Pancreas (tissue), 10 donors: Measurements from ENCODE around the gene CSF1R. TPM values are rescaled to one million over a fixed set of nuclear protein-coding genes. Genes with fewer than 3 reads are reported as not detected.

Source experiments
- ATAC-seq, 4 donors: fragments of 200-7000 bp; cut with Tn5 transposase; one replicate each; pipeline versions ENCODE4 v1.8.0 to v1.9.1; 2020; ENCODE audit warnings: mild to moderate bottlenecking in 4 of 4, moderate library complexity in 4 of 4
- DNase-seq, 6 donors: peaks; one replicate each; pipeline ENCODE4 v3.0.0-alpha.2; 2020
- FAIRE-seq: peaks from 2 replicates; lab custom pipeline; 2012; peaks lifted over from hg19 to GRCh38; lab: Jason Lieb, UNC
- H3K27ac ChIP-seq, 4 donors: fragments of 200-600 bp; sonication (generic); 1 replicate in 3 of 4; 2 replicates in 1 of 4; pipeline versions ENCODE4 v1.5.0 to v1.8.0; 2020
- H3K27me3 ChIP-seq, 4 donors: fragments of 200-600 bp; one replicate each; pipeline ENCODE4 v1.8.0; 2021
- H3K36me3 ChIP-seq, 3 donors: fragments of 200-600 bp; sonication (generic) in 1 of 3; one replicate each; pipeline versions ENCODE4 v1.5.0 to v1.8.0; 2020 to 2021
- H3K4me1 ChIP-seq, 3 donors: fragments of 200-600 bp; one replicate each; pipeline ENCODE4 v1.8.0; 2021
- H3K4me3 ChIP-seq, 4 donors: fragments of 200-600 bp; sonication (generic) in 2 of 4; one replicate each; pipeline versions ENCODE4 v1.5.0 to v1.8.0; 2020 to 2021
- H3K9me3 ChIP-seq, 4 donors: fragments of 200-600 bp; one replicate each; pipeline ENCODE4 v1.8.0; 2021
- WGBS, 2 donors: extraction: QIAGEN DNeasy Blood & Tissue Kit; methylation state at CpG; one replicate each; pipeline ENCODE4 v1.1.7; 2013; 5-methylcytosine and 5-hydroxymethylcytosine counted together
- intact Hi-C, 3 donors: fragments of 100-400 bp; cut with DNase I; formaldehyde crosslinking; loops; one replicate each; pipeline versions ENCODE4 v1.11.1 to v1.14.2; 2022
- polyA plus RNA-seq, 2 donors: library from polyadenylated mRNA; stranded (reverse); fragments of 200-250 nt; gene quantifications; one replicate each; pipeline ENCODE4 v1.2.3, GENCODE V29; 2013
- total RNA-seq, 6 donors: library from RNA; stranded (reverse); fragmentation: NEBNext Ultra II Directional in 4 of 6; extraction: Animal tissue kit (Norgen Biotek cat#: 25700) in 4 of 6; gene quantifications; one replicate each; pipeline versions ENCODE4 v1.2.1 to v1.2.4, GENCODE V29; 2021 to 2023
- TF ChIP-seq, protein P1 (sequence below), 4 donors: fragments of 200-600 bp; sonication (generic) in 3 of 4; IDR thresholded peaks; one replicate each; pipeline versions ENCODE4 v1.5.0 to v1.8.0; 2021; ENCODE audit warnings: antibody characterized with exemption in 4 of 4
- donor health status: healthy with polysubstance abuse.
- donor health status: DM: no; HTN: no; CAD: no; lungs with moderate emphysema.
- donor health status: DM: no; HTN: no; CAD: no.
- donor health status: control.
- donor health status: control.
- donor health status: Bipolar disorder and iron deficiency.
- donor health status: DM: yes; HTN: yes; CAD: no.
- donor health status: DM: no; HTN: no; CAD: no.
- donor health status: DM: no; HTN: no; CAD: no.
- donor health status: DM: yes; HTN: yes; CAD: no.

Gene CSF1R
- total and polyA plus RNA-seq, 8 donors = 1.4 to 51.2 (median 4.1) TPM

DNA sequence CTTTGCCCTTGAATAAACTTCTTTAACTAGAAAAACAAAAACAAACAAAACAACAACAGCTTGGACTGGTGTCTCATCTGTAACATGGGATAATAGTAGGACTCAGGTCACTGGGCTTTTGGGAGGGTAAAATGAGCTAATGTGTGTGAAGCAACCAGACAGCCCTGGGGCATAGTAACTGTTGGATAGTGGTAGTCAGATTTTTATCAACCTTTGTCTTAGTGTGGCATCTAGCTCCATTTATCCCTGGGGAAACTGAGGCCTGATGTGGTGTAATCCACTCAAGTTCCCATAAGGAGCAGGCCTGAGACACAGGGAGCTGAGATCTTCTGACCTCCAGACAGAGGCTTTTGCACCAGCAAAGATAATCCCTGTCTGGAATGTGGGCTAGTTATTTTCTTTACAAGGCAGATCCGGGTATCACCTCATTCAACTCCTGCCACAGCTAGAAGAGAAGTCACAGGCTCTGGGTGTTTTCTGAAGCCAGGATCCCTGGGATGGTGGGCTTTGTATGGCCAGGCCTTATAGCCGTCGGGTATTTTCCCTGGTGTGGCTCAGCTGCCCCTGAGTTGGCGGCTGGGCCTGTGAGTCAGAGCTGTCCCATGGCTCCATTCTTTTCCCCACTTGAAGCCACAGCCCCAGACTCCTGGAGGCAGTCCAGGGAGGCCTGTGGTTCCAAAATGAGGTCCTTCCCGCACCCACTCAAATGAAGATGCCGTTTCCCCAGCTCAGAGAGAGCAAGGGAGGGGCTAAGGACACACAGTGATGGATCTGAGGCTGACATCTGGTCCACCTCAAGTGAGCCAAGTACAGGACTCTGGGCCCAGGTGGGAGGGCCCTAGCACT is 26.1 kb upstream of the CSF1R start:
- WGBS, 2 donors = 73 to 75% methylated on average over 6 of the region's 6 CpGs
- Histone ChIP-seq H3K36me3 (no peaks in the 10 kb centered on the region), H3K27me3 (no peaks in the 10 kb centered on the region), H3K27ac (no peak overlapping the region), H3K9me3 (no peaks in the 10 kb centered on the region), H3K4me3 (no peak overlapping the region), H3K4me1 (no peaks in the 10 kb centered on the region)
- TF ChIP-seq, protein P1, sequence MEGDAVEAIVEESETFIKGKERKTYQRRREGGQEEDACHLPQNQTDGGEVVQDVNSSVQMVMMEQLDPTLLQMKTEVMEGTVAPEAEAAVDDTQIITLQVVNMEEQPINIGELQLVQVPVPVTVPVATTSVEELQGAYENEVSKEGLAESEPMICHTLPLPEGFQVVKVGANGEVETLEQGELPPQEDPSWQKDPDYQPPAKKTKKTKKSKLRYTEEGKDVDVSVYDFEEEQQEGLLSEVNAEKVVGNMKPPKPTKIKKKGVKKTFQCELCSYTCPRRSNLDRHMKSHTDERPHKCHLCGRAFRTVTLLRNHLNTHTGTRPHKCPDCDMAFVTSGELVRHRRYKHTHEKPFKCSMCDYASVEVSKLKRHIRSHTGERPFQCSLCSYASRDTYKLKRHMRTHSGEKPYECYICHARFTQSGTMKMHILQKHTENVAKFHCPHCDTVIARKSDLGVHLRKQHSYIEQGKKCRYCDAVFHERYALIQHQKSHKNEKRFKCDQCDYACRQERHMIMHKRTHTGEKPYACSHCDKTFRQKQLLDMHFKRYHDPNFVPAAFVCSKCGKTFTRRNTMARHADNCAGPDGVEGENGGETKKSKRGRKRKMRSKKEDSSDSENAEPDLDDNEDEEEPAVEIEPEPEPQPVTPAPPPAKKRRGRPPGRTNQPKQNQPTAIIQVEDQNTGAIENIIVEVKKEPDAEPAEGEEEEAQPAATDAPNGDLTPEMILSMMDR (IDR thresholded peaks at IDR 0.05) = no peak
- intact Hi-C loops = no loop called here
- FAIRE-seq (no peak), DNase-seq (peak in 1 of 6 donors; percentile 15), ATAC-seq (peak in 3 of 4 donors; percentile 37 to 62 (median 54))

DNA sequence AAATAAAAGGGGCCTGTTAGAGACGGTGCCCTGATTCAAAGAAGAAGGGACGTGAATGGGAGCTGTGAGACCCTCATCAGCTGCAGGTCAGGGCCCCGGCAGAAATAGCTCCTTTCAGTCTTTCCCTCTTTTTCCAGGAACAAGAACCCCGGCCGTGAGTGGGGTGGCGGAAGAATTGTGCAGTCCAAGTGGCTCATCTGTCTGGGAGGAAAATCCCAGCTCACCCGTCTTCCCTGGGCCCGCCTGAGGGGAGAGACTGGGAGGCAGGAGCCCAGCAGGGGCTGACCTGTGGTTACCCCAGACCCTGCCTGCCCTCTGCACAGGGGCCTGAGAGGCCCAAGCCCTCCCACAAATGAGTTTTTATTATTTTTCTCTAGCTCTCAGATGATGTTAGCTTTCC is 24.8 kb upstream of the CSF1R start:
- FAIRE-seq (no peak), DNase-seq (no peak)
- TF ChIP-seq, protein P1 (IDR thresholded peaks at IDR 0.05) = no peak

DNA sequence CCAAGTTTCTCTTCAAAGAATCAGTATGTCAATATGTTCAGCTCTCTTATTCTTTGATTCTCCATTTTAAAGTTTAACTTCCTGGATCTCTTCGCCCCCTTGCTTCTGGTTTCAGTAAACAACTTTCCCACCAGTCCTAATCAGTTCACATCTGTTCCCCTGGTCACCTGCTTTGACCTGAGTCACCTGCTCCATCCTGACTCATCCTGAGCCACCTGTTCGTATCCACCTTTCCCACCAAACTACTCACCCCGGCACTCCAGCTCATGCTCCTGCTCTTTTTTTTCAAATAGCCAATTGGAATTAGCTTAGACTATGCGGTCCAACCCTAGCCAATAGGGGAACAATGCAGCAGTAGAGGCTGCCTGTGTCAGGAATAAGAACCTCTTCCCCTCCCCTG is 23.6 kb upstream of the CSF1R start:
- no peak overlapping the region for H3K4me3 ChIP-seq
- H3K36me3 ChIP-seq = no peaks in the 10 kb centered on the region
- H3K9me3 ChIP-seq = no peaks in the 10 kb centered on the region
- TF ChIP-seq, protein P1 (IDR thresholded peaks at IDR 0.05) = no peak
- WGBS, 2 donors = 49 to 50% methylated on average over 4 of the region's 4 CpGs
- no peak overlapping the region for H3K27ac ChIP-seq
- FAIRE-seq = no peak
- intact Hi-C loops = no loop called here
- no peak for DNase-seq
- H3K27me3 ChIP-seq = no peaks in the 10 kb centered on the region
- H3K4me1 ChIP-seq = no peaks in the 10 kb centered on the region
- no peak for ATAC-seq

More for the DNA sequence above, 24.8 kb upstream of the CSF1R start:
- Histone ChIP-seq H3K4me3 (no peak overlapping the region), H3K36me3 (no peaks in the 10 kb centered on the region), H3K9me3 (no peaks in the 10 kb centered on the region), H3K27ac (no peak overlapping the region), H3K27me3 (no peaks in the 10 kb centered on the region), H3K4me1 (no peaks in the 10 kb centered on the region)
- WGBS, 2 donors = 75 to 78% methylated on average over 8 of the region's 8 CpGs
- ATAC-seq = no peak
- intact Hi-C loops = no loop called here

DNA sequence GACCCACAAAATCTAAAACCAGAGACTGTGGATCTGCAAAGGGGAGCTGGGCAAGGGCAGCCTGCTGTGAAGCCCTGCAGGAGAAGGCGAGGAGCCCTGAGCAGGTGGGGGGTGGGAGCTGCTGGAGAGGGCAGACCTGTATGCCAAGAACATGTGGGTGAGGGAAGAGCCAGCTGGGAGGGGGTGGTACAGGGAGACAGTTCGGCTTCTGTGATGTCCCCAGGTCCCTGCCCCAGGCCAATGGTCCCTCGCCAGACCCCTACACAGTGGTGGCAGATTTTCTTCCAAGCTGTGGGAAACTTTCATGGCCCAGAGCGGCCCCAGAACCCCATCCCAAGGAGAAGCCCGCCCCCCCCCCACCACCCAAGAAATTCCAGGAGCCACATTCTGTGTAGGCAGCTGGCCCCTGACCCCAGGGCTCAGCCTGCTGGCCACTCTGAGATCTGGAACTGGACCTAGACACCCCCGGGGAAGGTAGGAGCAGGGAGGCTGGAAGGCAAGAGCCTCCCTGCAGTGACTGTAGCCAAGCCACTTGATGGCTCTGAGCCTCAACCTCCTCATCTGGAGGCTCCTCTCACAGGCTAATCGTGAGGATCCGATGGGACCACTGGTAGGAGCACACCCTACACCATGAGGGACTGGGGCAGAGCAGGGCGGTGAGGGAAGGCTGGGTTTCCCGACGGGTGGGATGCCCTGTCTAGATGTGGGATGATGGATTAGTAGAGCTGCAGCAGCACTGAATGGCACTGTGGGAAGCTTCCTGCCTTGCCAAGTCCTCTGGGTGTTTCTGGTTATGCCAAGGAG is 22.6 kb upstream of the CSF1R start:
- WGBS, 2 donors = 74 to 82% methylated on average over 11 of the region's 11 CpGs

More for the DNA sequence above, 22.6 kb upstream of the CSF1R start:
- no peaks in the 10 kb centered on the region for H3K4me1 ChIP-seq
- no peaks in the 10 kb centered on the region for H3K36me3 ChIP-seq
- no peak overlapping the region for H3K27ac ChIP-seq
- no peaks in the 10 kb centered on the region for H3K27me3 ChIP-seq
- DNase-seq = no peak
- TF ChIP-seq, protein P1 (IDR thresholded peaks at IDR 0.05) = no peak
- no peak for FAIRE-seq
- no peak overlapping the region for H3K4me3 ChIP-seq
- no peak for ATAC-seq
- intact Hi-C loops = no loop called here
- H3K9me3 ChIP-seq = no peaks in the 10 kb centered on the region
